Endothelial cell of umbilical vein (primary cell): ENCODE measurements around the gene CNTN1. TPM values are rescaled to one million over a fixed set of nuclear protein-coding genes. Genes with fewer than 3 reads are reported as not detected.

ENCODE experiments used
- BruUV-seq: library from RNA; stranded (reverse); fragments of 400-500 nt; replicated peaks from 2 replicates; lab custom pipeline; 2021; lab: Mats Ljungman, UMichigan
- CTCF ChIA-PET: fragments of 300-600, 350-600 bp; sonication (Branson Sonifier 250); formaldehyde crosslinking; loops from one replicate; lab custom pipeline; 2021; ENCODE audit warnings: antibody characterized with exemption, inconsistent platforms; lab: Charles Lee
- POLR2A ChIA-PET: fragments of 300-600, 350-600 bp; sonication (Branson Sonifier 250); formaldehyde crosslinking; loops from one replicate; lab custom pipeline; 2021; ENCODE audit warnings: antibody characterized with exemption, inconsistent platforms; lab: Charles Lee
- DNase-seq: peaks from one replicate; pipeline ENCODE4 v3.0.0-alpha.2; 2011; ENCODE audit warnings: low read depth, low spot score
- FAIRE-seq: peaks from 2 replicates; lab custom pipeline; 2011; peaks lifted over from hg19 to GRCh38; lab: Jason Lieb, UNC
- H2AFZ ChIP-seq: 2 replicates; pipeline ENCODE4 v1.6.0; 2012; ENCODE audit warnings: low read depth, low read length, control low read depth, inconsistent platforms
- H3K27ac ChIP-seq: 2 replicates; pipeline ENCODE4 v1.5.1; 2011; ENCODE audit warnings: low read depth, mild to moderate bottlenecking, control low read depth, low read length, moderate library complexity; ENCODE audit not compliant: insufficient read depth
- H3K27me3 ChIP-seq, 2 experiments: 2 replicates each; pipeline versions ENCODE4 v1.6.0 to v1.6.1; 2011; ENCODE audit warnings: low read length in 2 of 2, mixed read lengths in 1 of 2; ENCODE audit not compliant: control insufficient read depth in 2 of 2, insufficient read depth in 2 of 2
- H3K36me3 ChIP-seq, 2 experiments: 2 replicates in 1 of 2; 3 replicates in 1 of 2; pipeline ENCODE4 v1.5.1; 2011; ENCODE audit warnings: low read length in 2 of 2, mild to moderate bottlenecking in 1 of 2, moderate library complexity in 1 of 2; ENCODE audit not compliant: control insufficient read depth in 2 of 2, insufficient read depth in 2 of 2; ENCODE audit errors: extremely low read depth in 1 of 2
- H3K4me1 ChIP-seq: 3 replicates; pipeline ENCODE4 v1.5.1; 2011; ENCODE audit warnings: mild to moderate bottlenecking, low read length; ENCODE audit not compliant: control insufficient read depth, insufficient read depth; ENCODE audit errors: extremely low read depth
- H3K4me2 ChIP-seq: 2 replicates; pipeline ENCODE4 v1.6.1; 2011; ENCODE audit warnings: low read length, control low read depth, mixed read lengths; ENCODE audit not compliant: insufficient read depth
- H3K4me3 ChIP-seq, 3 experiments: fragments of 200-600 bp in 1 of 3; sonication (generic), shearing (Covaris generic) in 1 of 3; replicated peaks in 1 of 3; 2 replicates each; pipeline ENCODE4 v1.5.1; 2011 to 2016; ENCODE audit warnings: control low read depth in 3 of 3, low read length in 3 of 3, mild to moderate bottlenecking in 2 of 3, inconsistent platforms in 1 of 3, low read depth in 1 of 3, moderate library complexity in 1 of 3; ENCODE audit not compliant: insufficient read depth in 1 of 3
- H3K79me2 ChIP-seq: 2 replicates; pipeline ENCODE4 v1.6.0; 2012; ENCODE audit warnings: low read length, inconsistent platforms; ENCODE audit not compliant: control insufficient read depth, insufficient read depth
- H3K9ac ChIP-seq: replicated peaks from 2 replicates; pipeline ENCODE3; 2011; ENCODE audit warnings: low read length, control low read depth; ENCODE audit not compliant: insufficient read depth; ENCODE audit errors: extremely low read depth
- H3K9me1 ChIP-seq: replicated peaks from 3 replicates; pipeline ENCODE4 v1.6.0; 2011; ENCODE audit warnings: mild to moderate bottlenecking, low read length; ENCODE audit not compliant: control insufficient read depth, insufficient read depth; ENCODE audit errors: extremely low read depth
- H3K9me3 ChIP-seq: replicated peaks from 2 replicates; pipeline ENCODE4 v1.5.1; 2012; ENCODE audit warnings: low read length, inconsistent platforms; ENCODE audit not compliant: control insufficient read depth, insufficient read depth
- H4K20me1 ChIP-seq: replicated peaks from 2 replicates; pipeline ENCODE3; 2011; ENCODE audit warnings: mild to moderate bottlenecking, low read length; ENCODE audit not compliant: control insufficient read depth, insufficient read depth; ENCODE audit errors: extremely low read depth
- EZH2 ChIP-seq: IDR thresholded peaks from 2 replicates; pipeline ENCODE4 v1.6.1; 2012; ENCODE audit warnings: borderline replicate concordance, low read depth, mild to moderate bottlenecking, moderate library complexity, low read length, inconsistent platforms; ENCODE audit not compliant: severe bottlenecking
- FOS ChIP-seq: IDR thresholded peaks from 2 replicates; pipeline ENCODE4 v1.6.1; 2011; ENCODE audit warnings: mild to moderate bottlenecking, low read length, moderate library complexity, borderline replicate concordance; ENCODE audit not compliant: insufficient read depth
- GATA2 ChIP-seq: IDR thresholded peaks from 2 replicates; pipeline ENCODE4 v1.7.0; 2011; ENCODE audit warnings: low read depth, mild to moderate bottlenecking, moderate library complexity, mixed read lengths, low read length; ENCODE audit not compliant: insufficient read length, insufficient read depth
- JUN ChIP-seq: IDR thresholded peaks from 2 replicates; pipeline ENCODE4 v1.6.1; 2011; ENCODE audit warnings: borderline replicate concordance, low read depth; ENCODE audit not compliant: insufficient read length, insufficient read depth
- MYC ChIP-seq: IDR thresholded peaks from one replicate; pipeline ENCODE4 v1.6.1; 2011; ENCODE audit warnings: mild to moderate bottlenecking, low read depth, low read length
- POLR2A ChIP-seq: IDR thresholded peaks from 2 replicates; pipeline ENCODE4 v1.6.1; 2012; ENCODE audit warnings: low read depth, mild to moderate bottlenecking, control low read depth, low read length
- POLR2AphosphoS5 ChIP-seq: IDR thresholded peaks from 2 replicates; pipeline ENCODE4 v1.6.1; 2012; ENCODE audit warnings: low read depth, mild to moderate bottlenecking, control low read depth, low read length, moderate library complexity; ENCODE audit not compliant: insufficient read depth
- dilution Hi-C: fragments of 300-500 bp; cut with MboI; formaldehyde crosslinking; loops from one replicate; pipeline ENCODE4 v1.15.0; 2019; ENCODE audit warnings: low sequenced_read_pairs; ENCODE audit not compliant: extremely low pct_ligation_motif_present
- intact Hi-C: fragments of 100-400 bp; cut with micrococcal nuclease; formaldehyde crosslinking; loops from one replicate; pipeline ENCODE4 v1.10.0; 2022
- polyA plus RNA-seq, 4 experiments: library from polyadenylated mRNA; depleted of rRNA in 3 of 4; stranded (reverse) in 3 of 4; unstranded in 1 of 4; fragments of >200 nt; gene quantifications; 2 replicates each; pipeline versions ENCODE4 v1.2.1 to v1.2.3, GENCODE V29; 2011 to 2012; ENCODE audit warnings: missing spikeins in 1 of 4
- total RNA-seq: library from RNA; stranded (reverse); gene quantifications from 2 replicates; pipeline ENCODE4 v1.2.3, GENCODE V29; 2021
- TF ChIP-seq, protein P1 (sequence below): IDR thresholded peaks from 2 replicates; pipeline ENCODE4 v1.6.1; 2011; ENCODE audit not compliant: insufficient read depth, insufficient read length
- TF ChIP-seq, protein P2 (sequence below), 2 donors: IDR thresholded peaks; 1 replicate in 1 of 2; 2 replicates in 1 of 2; pipeline ENCODE4 v1.5.1; 2011; ENCODE audit warnings: low read length in 2 of 2, mild to moderate bottlenecking in 2 of 2, moderate library complexity in 2 of 2, control low read depth in 1 of 2, inconsistent platforms in 1 of 2, low read depth in 1 of 2; ENCODE audit not compliant: insufficient read depth in 1 of 2; ENCODE audit errors: extremely low read depth in 1 of 2

The CNTN1 gene
- total and polyA plus RNA-seq, 2 donors (not counting 3 experiments of a cell fraction or from before 2014, with no cell fraction given): 0.07 TPM; not detected in 1

DNA sequence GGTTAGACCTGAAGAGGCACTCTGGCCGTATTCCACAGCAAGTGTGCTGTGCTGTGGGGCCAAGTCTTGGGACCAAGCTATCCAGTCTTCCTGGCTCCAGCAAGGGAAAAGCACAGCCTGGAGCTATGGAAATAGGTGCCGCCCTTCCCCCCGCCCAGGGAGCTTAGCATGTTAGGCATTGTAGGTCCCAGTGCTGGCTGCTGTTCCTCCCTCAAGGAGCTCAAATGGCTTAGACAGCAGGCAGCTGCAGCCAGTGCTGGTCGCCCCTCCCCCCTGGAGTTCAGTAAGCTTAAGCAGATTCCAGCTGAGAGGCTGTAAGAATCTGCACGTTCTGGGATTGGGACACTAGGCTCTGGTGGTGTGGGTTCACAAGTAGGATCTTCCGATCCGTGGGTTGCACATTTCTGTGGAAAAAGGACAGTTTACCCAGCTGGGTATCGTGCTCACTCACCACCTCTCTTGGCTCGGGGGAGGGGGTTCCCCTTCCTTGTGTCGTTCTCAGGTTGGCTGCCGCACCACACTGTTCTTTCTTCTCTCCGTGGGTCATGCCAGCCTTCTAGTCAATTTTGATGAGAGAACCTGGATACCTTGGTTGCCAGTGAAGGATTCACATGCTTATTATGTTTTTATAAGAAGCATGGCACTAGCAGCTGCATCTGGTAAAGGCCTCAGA, 127.3 kb downstream of the CNTN1 start:
- ChIA-PET CTCF (no interaction called here), POLR2A (no interaction called here)
- H3K4me1 ChIP-seq: no peaks in the 10 kb centered on the region
- no peak overlapping the region for H3K4me2 ChIP-seq
- FAIRE-seq (no peak), DNase-seq (no peak)
- H3K27me3 ChIP-seq: no peaks in the 10 kb centered on the region
- no TSS peak for BruUV-seq
- H3K4me3 ChIP-seq: no peak overlapping the region
- no peaks in the 10 kb centered on the region for H3K36me3 ChIP-seq
- H3K9me3 ChIP-seq: no peaks in the 10 kb centered on the region
- H3K9ac ChIP-seq: no peak overlapping the region
- no peaks in the 10 kb centered on the region for H3K79me2 ChIP-seq
- dilution Hi-C loops: no loop called here
- intact Hi-C loops: no loop called here
- no peaks in the 10 kb centered on the region for H4K20me1 ChIP-seq
- no peaks in the 10 kb centered on the region for H3K9me1 ChIP-seq
- TF ChIP-seq, protein P1, sequence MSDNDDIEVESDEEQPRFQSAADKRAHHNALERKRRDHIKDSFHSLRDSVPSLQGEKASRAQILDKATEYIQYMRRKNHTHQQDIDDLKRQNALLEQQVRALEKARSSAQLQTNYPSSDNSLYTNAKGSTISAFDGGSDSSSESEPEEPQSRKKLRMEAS: no peak
- TF ChIP-seq, protein P2, sequence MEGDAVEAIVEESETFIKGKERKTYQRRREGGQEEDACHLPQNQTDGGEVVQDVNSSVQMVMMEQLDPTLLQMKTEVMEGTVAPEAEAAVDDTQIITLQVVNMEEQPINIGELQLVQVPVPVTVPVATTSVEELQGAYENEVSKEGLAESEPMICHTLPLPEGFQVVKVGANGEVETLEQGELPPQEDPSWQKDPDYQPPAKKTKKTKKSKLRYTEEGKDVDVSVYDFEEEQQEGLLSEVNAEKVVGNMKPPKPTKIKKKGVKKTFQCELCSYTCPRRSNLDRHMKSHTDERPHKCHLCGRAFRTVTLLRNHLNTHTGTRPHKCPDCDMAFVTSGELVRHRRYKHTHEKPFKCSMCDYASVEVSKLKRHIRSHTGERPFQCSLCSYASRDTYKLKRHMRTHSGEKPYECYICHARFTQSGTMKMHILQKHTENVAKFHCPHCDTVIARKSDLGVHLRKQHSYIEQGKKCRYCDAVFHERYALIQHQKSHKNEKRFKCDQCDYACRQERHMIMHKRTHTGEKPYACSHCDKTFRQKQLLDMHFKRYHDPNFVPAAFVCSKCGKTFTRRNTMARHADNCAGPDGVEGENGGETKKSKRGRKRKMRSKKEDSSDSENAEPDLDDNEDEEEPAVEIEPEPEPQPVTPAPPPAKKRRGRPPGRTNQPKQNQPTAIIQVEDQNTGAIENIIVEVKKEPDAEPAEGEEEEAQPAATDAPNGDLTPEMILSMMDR (IDR thresholded peaks at IDR 0.05; ENCODE audit: extremely low read depth in 1 of 2, insufficient read depth in 1 of 2, low read depth in 1 of 2, low read length in 2 of 2): no peak
- TF ChIP-seq EZH2 (no peak), GATA2 (no peak), MYC (no peak), FOS (no peak), POLR2A (no peak), POLR2AphosphoS5 (no peak), JUN (no peak)
- H3K27ac ChIP-seq: no peak overlapping the region
- H2AFZ ChIP-seq: no peak overlapping the region
